HepG2 (cell line): ENCODE data around the gene AMBRA1. TPM values are rescaled to one million over a fixed set of nuclear protein-coding genes. Genes with fewer than 3 reads are reported as not detected.
"Not testable (repeated sequence)": the region's sequence is repeated elsewhere in the genome, so short reads cannot be mapped to it uniquely, and the experiment has no call there.

ENCODE experiments used
- ATAC-seq: fragments of 200-7000 bp; cut with Tn5 transposase; 3 replicates; pipeline ENCODE4 v1.9.1; 2020; ENCODE audit warnings: mild to moderate bottlenecking, moderate library complexity
- BruUV-seq: library from RNA; stranded (reverse); fragments of 400-500 nt; replicated peaks from 2 replicates; lab custom pipeline; 2021; lab: Mats Ljungman, UMichigan
- CTCF ChIA-PET: fragments of 300-600 bp; formaldehyde crosslinking; extraction: SDS; loops from one replicate; lab custom pipeline; 2021; ENCODE audit warnings: low total read pairs, inconsistent platforms, low intra/inter-chr PET ratio; lab: Yijun Ruan, JAX
- POLR2A ChIA-PET: fragments of 350-600 bp; sonication (Branson Sonifier 250); formaldehyde crosslinking; loops from one replicate; lab custom pipeline; 2020; ENCODE audit warnings: antibody characterized with exemption, inconsistent platforms; lab: Yijun Ruan, JAX
- DNase-seq: peaks from one replicate; pipeline ENCODE4 v3.0.0-alpha.2; 2015; ENCODE audit warnings: low spot score
- FAIRE-seq: peaks from 3 replicates; lab custom pipeline; 2011; peaks lifted over from hg19 to GRCh38; lab: Jason Lieb, UNC
- H2AFZ ChIP-seq: one replicate; pipeline ENCODE4 v1.6.1; 2011; ENCODE audit warnings: low read length, inconsistent platforms
- H3K27ac ChIP-seq: fragments of 300-600 bp; 3 replicates; pipeline ENCODE4 v1.8.0; 2011; ENCODE audit warnings: mixed run types, mild to moderate bottlenecking, mixed read lengths, low read length, inconsistent platforms; ENCODE audit not compliant: insufficient read depth; ENCODE audit errors: extremely low read length
- H3K27me3 ChIP-seq, 2 experiments: fragments of 200-600 bp in 1 of 2; 2 replicates in 1 of 2; 3 replicates in 1 of 2; pipeline versions ENCODE4 v1.6.0 to v1.8.0; 2011; ENCODE audit warnings: low read length in 2 of 2, mild to moderate bottlenecking in 2 of 2, moderate library complexity in 2 of 2, inconsistent platforms in 1 of 2; ENCODE audit not compliant: insufficient read depth in 2 of 2, control insufficient read depth in 1 of 2
- H3K36me3 ChIP-seq, 2 experiments: fragments of 200-600 bp in 1 of 2; replicated peaks in 1 of 2; 2 replicates in 1 of 2; 3 replicates in 1 of 2; pipeline versions ENCODE4 v1.5.1 to v1.8.0; 2011; ENCODE audit warnings: low read length in 2 of 2, inconsistent platforms in 1 of 2; ENCODE audit not compliant: insufficient read depth in 2 of 2, control insufficient read depth in 1 of 2
- H3K4me1 ChIP-seq: 2 replicates; pipeline ENCODE4 v1.5.1; 2012; ENCODE audit warnings: low read length, inconsistent platforms; ENCODE audit not compliant: insufficient read depth
- H3K4me2 ChIP-seq: 2 replicates; pipeline ENCODE4 v1.6.0; 2011; ENCODE audit warnings: low read depth, low read length, inconsistent platforms
- H3K4me3 ChIP-seq, 3 experiments: fragments of 200-600 bp in 1 of 3; sonication (generic), shearing (Covaris generic) in 1 of 3; replicated peaks in 1 of 3; 2 replicates each; pipeline ENCODE4 v1.5.1; 2011 to 2016; ENCODE audit warnings: low read length in 3 of 3, inconsistent platforms in 2 of 3, low read depth in 2 of 3, mild to moderate bottlenecking in 2 of 3, control low read depth in 1 of 3, mixed read lengths in 1 of 3; ENCODE audit not compliant: insufficient read depth in 1 of 3
- H3K79me2 ChIP-seq: one replicate; pipeline ENCODE4 v1.6.1; 2011; ENCODE audit warnings: low read length, inconsistent platforms; ENCODE audit not compliant: insufficient read depth
- H3K9ac ChIP-seq: 2 replicates; pipeline ENCODE4 v1.6.0; 2011; ENCODE audit warnings: mild to moderate bottlenecking, low read depth, low read length, inconsistent platforms; ENCODE audit not compliant: insufficient read depth
- H3K9me3 ChIP-seq: 2 replicates; pipeline ENCODE4 v1.5.1; 2012; ENCODE audit warnings: mild to moderate bottlenecking, low read length
- H4K20me1 ChIP-seq: 2 replicates; pipeline ENCODE4 v1.6.0; 2011; ENCODE audit warnings: inconsistent platforms, mild to moderate bottlenecking, low read length, moderate library complexity; ENCODE audit not compliant: insufficient read depth
- AGO2 ChIP-seq: fragments of 200-400 bp; formaldehyde crosslinking; optimal IDR thresholded peaks from 2 replicates; pipeline ENCODE3; 2017; ENCODE audit warnings: mild to moderate bottlenecking, low read depth, low read length, moderate library complexity
- ISX ChIP-seq: sonication (generic); formaldehyde crosslinking; conservative IDR thresholded peaks from 2 replicates; pipeline ENCODE4 v1.5.0; 2020; ENCODE audit warnings: missing genetic modification reagents
- YEATS4 ChIP-seq: sonication (generic); formaldehyde crosslinking; IDR thresholded peaks from 2 replicates; pipeline ENCODE4 v1.4.0; 2020; ENCODE audit warnings: missing genetic modification reagents, borderline replicate concordance
- WGBS: methylation state at CpG from one replicate; pipeline ENCODE4 v1.1.6; 2017; ENCODE audit warnings: low lambda C conversion rate; 5-methylcytosine and 5-hydroxymethylcytosine counted together
- in situ Hi-C: cut with HindIII; loops from 2 replicates; pipeline ENCODE4 v1.10.0; 2017; ENCODE audit warnings: low pct_unique_long_range_greater_than_20kb; ENCODE audit not compliant: extremely low pct_ligation_motif_present
- intact Hi-C: fragments of 100-400 bp; cut with micrococcal nuclease; formaldehyde crosslinking; loops from one replicate; pipeline ENCODE4 v1.10.0; 2022; ENCODE audit not compliant: unreplicated experiment
- polyA plus RNA-seq, 8 experiments: library from polyadenylated mRNA; depleted of rRNA in 3 of 8; stranded (reverse) in 7 of 8; unstranded in 1 of 8; fragments of >200 nt; fragmentation: Illumina TruSeq in 4 of 8; extraction: Trizol in 4 of 8; gene quantifications; 2 replicates each; pipeline versions ENCODE4 v1.2.1 to v1.2.3, GENCODE V29; 2011 to 2016; ENCODE audit warnings: low read depth in 4 of 8, missing spikeins in 1 of 8, mixed read lengths in 1 of 8; ENCODE audit not compliant: insufficient read depth in 1 of 8
- total RNA-seq, 5 experiments: library from RNA; depleted of rRNA; stranded (reverse); fragments of >200 nt; fragmentation: Illumina TruSeq; extraction: Trizol; gene quantifications; 2 replicates each; pipeline ENCODE4 v1.2.3, GENCODE V29; 2016; ENCODE audit warnings: low read depth in 1 of 5
- TF ChIP-seq, protein P1 (sequence below): sonication (generic); formaldehyde crosslinking; IDR thresholded peaks from 2 replicates; pipeline ENCODE4 v1.4.0; 2020; ENCODE audit warnings: missing genetic modification reagents

Gene AMBRA1
- total and polyA plus RNA-seq, 2 of the 13 experiments (the other 11 are each of a cell fraction or from before 2014, with no cell fraction given), result 15.7 to 26.0 TPM

GRCh38 chr11:46371262-46371661 is 222.6 kb downstream of the AMBRA1 start:
- H2AFZ ChIP-seq, H3K4me3 ChIP-seq, H3K4me2 ChIP-seq, intact Hi-C loops, ATAC-seq, FAIRE-seq, in situ Hi-C loops, H3K79me2 ChIP-seq, DNase-seq, H3K27ac ChIP-seq, H4K20me1 ChIP-seq, BruUV-seq, POLR2A ChIA-PET, H3K9ac ChIP-seq, H3K27me3 ChIP-seq, H3K9me3 ChIP-seq, CTCF ChIA-PET: not testable (repeated sequence)
- peaks cover 1 to 14% of the 10 kb centered on the region in 2 experiments; a peak in 2 of 5 replicates for H3K36me3 ChIP-seq
- TF ChIP-seq AGO2, result peak; percentile 54
- H3K4me1 ChIP-seq, result peaks cover 15% of the 10 kb centered on the region
- 96% methylated on average over 13 of the region's 19 CpGs for WGBS

DNA sequence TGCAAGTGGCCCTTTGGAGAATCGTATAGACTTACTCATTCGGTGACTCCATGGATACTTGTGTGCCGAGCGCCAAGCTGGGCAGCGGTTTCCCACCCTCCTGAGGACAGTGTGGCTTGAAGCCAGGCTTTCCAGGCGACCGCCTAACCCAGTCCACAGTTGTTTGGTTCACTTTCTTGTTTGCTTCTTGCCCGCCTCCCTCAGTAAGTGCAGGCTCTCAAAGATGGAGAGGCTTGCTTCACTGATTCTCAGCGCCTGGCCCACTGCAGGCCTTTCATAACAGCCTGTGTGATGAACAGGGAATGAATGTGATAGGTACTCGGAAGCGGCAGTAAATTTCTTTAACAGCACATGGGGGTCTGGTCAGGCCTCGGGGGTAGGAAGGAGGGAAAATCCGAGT is 223.6 kb downstream of the AMBRA1 start:
- no TSS peak for BruUV-seq
- H3K9me3 ChIP-seq, result no peaks in the 10 kb centered on the region
- WGBS, result over 99% methylated on average over 13 of the region's 13 CpGs
- no peak for TF ChIP-seq YEATS4
- TF ChIP-seq ISX (CRISPR knock-in tag), result no peak
- TF ChIP-seq, protein P1, sequence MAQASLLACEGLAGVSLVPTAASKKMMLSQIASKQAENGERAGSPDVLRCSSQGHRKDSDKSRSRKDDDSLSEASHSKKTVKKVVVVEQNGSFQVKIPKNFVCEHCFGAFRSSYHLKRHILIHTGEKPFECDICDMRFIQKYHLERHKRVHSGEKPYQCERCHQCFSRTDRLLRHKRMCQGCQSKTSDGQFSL, result no peak
- in situ Hi-C loops (no loop called here), intact Hi-C loops (no loop called here)
- FAIRE-seq, result no peak
- H3K9ac ChIP-seq, result no peak overlapping the region
- no peaks in the 10 kb centered on the region for H3K27me3 ChIP-seq
- H3K4me1 ChIP-seq, result peaks cover 15% of the 10 kb centered on the region
- no peak for ATAC-seq
- peaks cover 1 to 14% of the 10 kb centered on the region in 2 experiments; a peak in 2 of 5 replicates for H3K36me3 ChIP-seq
- no peak for DNase-seq
- no peaks in the 10 kb centered on the region for H3K79me2 ChIP-seq
- ChIA-PET CTCF (interaction anchor here (1.9 kb wide), 1 partner anchor 168 kb away, joined by 11 read pairs; no protein-coding TSS in a partner anchor), POLR2A (no interaction called here)
- H3K4me2 ChIP-seq, result no peak overlapping the region
- no peak overlapping the region for H3K27ac ChIP-seq
- no peak overlapping the region for H2AFZ ChIP-seq
- H3K4me3 ChIP-seq, result no peak overlapping the region
- no peaks in the 10 kb centered on the region for H4K20me1 ChIP-seq
